GM18526 (cell line): ENCODE results near the gene SH2D3A.
A peak's percentile ranks its signal among the peaks of the same experiment; 100 is the strongest.

ENCODE experiments used
- POLR2A ChIP-seq: IDR thresholded peaks from 3 replicates; pipeline ENCODE4 v1.6.1; 2011; ENCODE audit not compliant: insufficient read length; ENCODE audit errors: extremely low read depth

SH2D3A gene

DNA sequence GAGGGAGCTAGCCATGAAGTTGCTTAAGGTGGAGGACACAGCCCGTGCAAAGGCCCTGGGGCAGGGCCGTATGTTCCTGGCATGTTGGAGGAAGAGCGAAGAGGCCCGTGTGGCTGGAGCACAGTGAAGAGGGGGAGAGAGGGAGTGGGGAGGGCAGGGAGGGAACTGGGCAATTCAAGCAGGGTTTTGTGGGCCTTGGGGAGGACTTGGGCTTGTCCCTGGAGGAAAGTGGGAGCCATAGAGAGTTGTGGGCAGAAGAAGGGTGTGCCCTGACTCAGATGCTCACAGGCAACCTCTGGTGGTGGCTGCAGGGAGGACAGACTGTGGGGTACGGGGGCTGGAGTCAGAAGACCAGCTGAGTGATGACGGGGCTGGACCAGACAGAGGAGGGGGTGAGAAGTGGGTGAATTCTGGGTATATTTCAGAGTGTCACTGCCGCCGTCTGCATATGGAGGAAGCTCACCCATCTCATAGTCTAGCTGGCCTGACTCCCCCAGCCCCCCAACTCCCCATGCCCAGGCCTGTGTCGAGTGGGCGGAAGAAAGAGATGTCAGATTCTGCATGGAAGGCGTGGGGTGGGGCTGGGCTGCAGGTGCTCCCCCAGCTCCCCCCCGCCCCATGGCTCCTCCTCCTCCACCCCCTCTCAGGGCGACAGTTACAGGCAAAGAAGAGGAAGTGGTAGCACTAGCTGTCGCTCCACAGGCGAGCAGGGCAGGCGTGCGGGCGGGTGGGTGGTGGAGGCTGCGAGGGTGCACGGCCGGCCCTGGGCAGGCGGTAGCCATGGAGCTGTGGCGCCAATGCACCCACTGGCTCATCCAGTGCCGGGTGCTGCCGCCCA, 5.0 kb upstream of the SH2D3A start, which contains the start of gene VAV1:
VAV1 (plus strand) TSS at position 681 of the 838 bp plus-strand sequence; CDS start at position 781, 100 bp downstream.
- peak; percentile 91 for TF ChIP-seq POLR2A

DNA sequence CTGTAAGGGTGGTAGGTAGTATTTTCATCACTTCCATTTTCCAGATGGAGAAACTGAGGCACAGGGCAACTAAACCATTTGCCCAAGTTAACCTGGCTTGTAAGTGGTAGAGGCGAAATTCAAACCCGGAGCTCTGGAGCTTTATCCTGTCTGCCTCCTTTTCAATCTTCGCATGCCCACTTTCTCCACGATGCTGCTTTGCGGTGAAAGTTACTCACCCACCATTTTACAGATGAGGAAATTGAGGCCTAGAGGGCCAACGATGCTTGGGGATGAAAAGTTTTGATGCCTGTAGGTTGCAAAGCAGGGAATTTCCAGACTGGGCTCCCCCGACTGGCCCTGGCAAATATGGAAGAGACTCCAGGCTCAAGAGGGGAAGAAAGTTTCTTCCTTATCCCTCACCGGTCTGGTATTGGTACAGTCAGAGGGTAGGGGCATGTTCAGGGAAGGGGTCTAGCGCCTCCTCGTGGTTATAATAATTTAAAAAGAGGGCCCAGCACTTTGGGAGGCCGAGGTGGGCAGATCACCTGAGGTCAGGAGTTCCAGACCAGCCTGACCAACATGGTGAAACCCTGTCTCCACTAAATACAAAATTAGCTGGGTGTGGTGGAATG, 1.9 kb upstream of the SH2D3A start:
- no peak for TF ChIP-seq POLR2A

DNA sequence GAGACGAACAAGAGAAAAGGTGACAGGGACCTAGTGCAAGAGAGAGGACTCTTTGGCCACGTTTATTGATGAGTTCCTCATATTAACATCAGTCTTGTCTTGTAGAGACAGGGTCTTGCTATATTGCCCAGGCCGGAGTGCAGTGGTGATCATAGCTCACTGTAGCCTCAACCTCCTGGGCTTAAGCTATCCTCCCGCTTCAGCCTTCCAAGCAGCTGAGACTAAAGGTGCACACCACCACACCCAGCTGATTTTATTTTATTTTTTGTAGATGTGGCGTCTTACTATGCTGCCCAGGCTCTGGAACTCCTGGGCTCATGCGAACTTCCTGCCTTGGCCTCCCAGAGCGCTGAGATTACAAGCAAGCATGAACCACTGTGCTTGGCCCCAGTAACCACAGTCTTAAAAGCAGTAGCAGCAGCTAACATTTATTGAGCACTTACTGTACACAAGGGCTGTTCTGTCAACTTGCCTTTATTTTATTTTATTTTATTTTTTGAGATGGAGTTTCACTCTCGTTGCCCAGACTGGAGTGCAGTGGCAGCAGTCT, 1.1 kb upstream of the SH2D3A start:
- TF ChIP-seq POLR2A = no peak

DNA sequence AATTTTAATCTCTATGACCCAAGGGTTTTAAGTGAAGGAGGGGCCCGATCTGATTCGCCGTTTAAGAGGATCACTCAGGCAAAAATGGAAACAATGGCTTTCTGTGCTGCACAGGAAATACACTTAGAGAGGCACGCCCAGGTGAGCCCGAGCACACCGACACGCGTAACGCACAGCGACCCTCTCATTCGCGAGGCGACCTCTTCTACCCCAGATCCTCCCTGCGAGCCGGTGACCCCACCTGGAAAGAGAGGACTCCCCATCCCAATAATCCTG, 216 bp downstream of the SH2D3A start:
- TF ChIP-seq POLR2A = no peak

DNA sequence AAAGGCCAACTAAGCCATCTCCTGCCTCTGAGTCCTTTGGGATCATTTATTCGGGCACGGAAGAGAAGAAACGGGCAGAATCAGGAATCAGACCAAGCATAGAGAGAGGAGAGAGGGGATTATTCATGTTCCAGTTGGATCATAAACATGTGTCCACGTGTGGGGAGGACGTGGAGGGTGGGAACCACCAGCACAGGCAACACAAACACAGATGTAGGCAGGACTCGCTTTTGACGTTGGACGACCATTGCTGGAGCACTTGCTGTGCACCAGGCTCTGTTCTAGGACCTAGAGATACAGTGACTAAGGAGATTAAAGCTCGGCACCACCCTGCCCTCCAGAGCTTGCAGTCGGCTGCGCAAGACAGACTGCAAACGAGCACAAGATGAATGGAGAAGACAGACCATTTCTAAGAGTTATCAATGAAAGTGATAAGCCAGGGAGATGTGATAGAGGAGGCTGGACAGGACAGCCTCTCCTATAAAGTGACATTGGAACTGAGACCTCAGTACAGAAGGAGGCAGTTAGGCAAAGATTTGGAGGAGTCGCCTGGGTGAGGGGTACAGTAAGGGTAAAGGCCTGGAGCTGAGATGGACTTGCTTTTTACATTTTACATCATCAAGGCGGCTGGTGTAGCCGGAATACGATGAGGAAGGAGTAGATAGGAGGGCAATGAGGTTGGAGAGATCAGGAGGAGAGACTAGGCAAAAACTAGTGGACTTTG, 716 bp downstream of the SH2D3A start:
- TF ChIP-seq POLR2A = no peak

DNA sequence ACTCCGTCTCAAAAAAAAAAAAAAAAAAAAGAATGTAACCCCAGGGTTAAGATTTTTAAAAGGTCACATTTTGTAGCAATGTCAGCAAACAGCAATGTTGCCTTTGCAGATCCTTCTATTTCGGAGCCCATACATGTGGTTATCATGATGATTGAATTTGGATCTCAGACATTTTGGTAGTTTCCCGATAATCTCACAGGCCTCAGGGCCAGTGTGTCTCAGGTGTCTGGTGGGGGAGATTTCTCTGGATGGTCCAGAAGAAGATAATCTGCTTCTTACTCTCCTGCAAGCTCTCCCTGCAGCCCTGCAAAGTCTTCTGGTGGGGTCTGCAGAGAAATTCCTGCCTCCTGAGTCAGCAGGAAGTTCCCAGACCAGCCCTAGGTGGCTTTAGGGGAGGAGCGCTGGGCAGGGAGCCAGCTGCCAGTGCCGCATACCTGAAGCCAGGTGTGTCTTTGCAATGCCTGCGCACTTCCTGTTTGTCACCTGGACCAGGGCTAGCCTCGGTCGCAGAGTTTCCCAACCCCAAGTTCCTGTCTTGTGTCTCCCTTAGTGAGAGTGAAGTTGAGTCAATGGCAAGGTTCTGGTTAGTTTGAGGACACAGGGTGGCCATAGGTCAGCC, 1.4 kb downstream of the SH2D3A start:
- no peak for TF ChIP-seq POLR2A

DNA sequence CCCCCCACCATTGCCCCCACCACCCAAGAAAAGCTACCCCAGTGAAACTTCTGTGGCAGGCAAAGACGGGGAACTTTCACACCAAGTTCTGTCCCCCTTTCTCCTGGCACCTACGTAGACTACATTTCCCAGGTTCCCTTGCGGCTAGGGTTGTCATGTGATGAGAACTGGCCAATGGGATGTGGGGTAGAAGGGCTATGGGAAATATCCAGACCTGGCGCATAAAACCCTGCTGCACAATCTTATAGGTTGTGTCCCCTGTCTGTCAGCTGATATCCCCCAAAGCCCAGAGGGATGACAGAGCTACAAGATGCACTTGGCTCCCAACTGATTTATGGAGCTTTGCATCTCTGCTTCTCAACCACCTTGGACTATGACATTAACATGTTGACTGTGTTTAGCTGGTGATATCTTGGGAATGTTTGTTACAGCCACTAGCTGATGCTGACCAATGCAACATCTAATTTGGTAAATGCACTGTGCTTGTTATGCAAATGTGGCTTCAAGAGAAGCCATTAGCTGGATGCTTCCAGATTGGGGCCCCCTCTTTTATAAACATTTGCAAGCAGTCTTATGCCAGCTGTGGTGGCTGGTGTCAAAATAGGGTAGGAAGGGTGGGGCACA, 6.1 kb downstream of the SH2D3A start:
- TF ChIP-seq POLR2A = no peak

DNA sequence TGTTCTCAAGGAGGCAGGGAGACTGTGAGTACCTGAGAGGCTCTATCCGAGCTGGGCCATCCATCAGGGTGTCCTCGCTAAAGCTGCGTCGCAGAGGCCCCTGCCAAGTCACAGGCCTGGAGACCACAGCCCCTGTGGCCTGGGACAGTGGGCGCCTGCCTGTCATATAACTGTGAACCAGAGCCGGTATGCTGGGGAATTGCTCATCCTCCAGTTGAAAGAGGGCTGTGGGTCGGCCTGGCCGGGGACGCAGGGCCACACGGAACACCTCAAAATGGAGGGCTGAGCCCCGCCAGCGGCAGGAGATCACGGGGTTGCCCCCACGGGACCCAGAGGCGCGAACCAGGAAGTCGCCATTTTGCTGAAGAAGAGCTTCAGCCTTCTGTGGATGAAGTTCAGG, 6.6 kb downstream of the SH2D3A start:
- no peak for TF ChIP-seq POLR2A

DNA sequence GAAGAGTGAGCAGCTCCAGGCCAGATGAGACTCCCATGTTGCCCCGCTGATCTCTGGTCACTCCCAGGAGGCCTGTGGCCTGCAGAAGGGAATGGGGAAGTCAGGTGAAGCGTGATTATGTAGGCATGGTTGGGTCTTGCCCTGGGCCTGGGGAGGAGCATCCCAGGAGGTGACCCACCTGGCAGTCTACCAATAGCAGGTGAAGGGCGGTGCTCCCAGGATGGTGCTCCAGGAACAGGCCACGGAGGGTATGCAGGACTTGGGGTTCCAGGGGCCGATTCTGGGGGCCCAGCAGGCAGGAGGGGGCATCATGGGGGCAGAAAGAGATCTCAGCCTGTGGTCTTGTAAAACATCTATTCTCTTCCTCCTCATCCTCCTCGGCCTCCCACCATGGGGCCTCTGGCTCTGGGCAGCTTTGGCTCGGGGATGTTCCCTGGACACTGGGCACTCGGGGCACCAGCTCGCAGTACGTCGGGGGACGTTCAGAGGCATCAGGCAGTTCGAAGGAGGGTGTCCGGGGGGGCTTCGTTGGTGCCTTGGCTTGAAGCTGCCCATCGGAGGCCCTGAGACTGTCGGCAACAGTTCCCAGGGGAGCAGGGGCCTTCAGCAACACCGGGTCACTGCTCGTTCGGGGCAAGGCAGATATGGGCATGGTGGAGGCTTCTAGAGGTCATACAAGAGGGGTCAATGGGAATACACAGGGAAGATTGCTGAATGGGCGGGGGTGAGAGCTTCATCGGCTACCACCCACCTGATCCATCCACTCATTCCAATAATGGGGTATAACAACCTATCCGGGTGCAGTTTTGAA, 12.4 kb downstream of the SH2D3A start:
- no peak for TF ChIP-seq POLR2A

DNA sequence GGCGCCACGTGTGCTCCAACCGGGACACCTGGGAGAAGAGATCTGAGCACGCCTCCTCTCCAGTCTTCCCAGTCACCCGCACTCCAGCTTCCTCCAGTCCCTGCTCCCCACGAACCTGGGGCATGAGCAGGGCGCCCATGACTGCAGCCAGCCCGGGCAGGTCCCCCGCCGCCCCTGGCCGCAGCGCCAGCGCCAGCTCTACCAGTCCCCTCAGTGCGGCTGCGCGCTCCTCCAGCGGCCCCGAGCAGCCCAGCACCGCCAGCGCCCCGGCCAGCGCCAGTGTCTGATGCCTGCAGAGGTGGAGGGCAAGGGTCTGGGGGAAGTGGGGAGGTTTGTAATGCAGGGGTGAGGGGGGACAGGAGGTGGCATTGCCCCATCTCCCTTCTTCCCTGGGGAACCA, 13.1 kb downstream of the SH2D3A start:
- no peak for TF ChIP-seq POLR2A

DNA sequence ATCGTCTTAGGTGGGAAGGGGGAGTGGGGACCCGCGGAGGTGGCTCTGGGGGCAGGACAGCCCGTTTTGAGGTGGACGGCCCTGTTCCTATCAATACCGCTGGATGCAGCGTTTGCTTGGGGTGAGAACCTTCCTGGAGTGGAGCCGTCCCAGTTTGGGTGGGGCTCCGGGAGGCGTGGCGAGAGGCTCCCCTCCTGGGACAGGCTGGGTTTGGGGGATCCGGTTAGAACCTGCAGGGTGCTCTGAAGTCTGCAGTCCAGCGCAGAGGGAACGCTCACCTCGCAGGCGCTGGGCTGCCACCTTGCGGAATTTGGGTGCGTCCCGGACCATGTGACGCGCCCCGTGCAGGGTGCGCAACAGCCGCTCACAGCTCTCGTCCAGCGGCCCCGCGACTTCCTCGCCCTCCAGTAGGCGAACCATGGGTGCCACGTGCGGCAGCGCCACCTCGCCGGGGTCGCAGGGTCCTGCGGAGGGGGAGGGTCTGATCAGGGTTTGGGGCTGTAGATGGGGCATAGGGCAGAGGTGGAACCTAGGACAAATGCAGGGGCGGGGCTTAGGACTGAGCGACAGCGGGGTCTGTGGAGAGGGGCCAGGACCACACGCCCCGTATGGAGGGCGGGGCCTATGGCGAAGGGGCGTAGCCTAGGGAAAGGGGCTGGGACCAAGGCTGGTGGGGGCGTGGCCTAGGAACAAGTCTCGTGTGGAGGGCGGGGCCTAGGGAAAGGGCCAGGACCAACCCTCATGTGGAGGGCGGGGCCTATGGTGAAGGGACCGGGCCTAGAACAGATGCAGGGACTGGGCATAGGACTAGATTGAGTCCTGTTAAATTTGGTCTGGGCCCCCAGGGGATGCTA, 13.8 kb downstream of the SH2D3A start:
- peak; percentile 17 for TF ChIP-seq POLR2A

DNA sequence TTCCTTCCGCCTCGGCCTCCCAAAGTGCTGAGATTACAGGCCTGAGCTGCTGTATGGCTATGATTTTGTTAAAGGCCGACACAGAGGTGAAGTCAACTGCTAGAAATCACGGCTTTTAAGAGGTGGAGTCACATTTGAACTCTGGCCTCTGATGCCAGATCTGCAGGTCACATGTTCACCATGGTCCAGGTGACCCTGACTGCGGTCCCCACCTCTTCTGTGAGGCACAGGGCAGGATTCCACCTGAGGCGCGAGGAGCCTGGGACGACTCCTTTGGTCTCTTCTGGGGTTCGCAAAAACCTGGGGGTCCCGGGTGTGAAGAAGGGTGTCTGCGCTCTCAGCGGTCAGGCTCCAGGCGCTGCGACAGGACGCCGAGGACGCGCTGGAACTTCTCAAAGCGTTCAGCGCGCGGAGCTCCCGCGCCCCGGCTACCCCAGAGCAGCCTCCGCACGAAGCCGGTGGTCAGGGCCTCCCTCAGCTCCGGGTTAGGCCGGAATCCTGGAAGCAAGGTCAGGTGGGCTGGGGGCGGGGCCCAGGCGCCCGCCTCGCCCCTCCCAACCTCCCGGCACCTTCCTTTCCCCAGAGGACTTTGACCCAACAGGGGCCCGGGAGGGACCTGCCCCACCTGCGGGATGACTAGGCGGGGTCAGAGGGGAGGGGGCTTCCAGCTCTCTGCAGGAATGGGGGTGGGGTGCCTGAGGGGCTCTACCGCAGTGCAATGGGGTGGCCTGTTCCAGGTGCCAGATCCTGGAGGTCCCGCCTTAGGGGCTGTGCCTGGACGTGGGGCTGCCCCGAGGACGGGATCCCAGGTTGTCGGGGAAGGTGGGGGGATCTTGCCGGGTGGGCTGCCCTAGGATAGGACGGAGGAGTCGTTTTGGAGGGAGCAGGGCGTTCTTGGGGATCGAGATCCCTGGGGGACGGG, 14.7 kb downstream of the SH2D3A start:
- TF ChIP-seq POLR2A = no peak

DNA sequence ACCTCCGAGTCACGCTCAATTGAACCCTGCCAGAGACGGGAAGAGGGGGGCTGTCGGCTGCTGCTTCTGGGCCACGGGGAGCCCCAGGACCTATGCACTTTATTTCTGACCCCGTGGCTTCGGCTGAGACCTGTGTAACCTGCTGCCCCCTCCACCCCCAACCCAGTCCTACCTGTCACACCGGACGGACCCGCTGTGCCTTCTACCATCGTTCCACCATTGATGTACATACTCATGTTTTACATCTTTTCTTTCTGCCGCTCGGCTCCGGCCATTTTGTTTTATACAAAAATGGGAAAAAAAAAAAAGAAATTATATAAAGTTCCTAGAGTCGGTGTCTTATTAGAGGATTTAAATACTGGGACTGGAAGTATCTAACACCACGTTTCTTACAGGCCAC, 16.0 kb downstream of the SH2D3A start:
- TF ChIP-seq POLR2A = no peak

DNA sequence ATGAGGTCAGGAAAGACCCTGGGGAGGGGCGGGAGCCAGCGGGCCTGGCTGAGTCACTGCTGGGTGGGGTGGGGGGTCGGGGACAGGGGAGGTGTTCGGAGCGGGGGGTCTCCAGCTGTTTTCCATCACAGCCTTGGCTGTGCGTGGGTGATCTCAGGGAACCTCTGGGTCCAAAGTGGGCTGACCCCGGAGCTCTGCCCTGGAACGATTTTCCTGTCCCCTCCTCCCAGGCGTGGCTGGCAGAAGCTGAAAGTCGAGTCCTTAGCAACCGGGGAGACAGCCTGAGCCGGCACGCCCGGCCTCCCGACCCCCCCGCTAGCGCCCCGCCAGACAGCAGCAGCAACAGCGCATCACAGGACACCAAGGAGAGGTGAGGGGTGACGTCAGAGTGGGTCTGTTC, 17.2 kb downstream of the SH2D3A start:
- no peak for TF ChIP-seq POLR2A
